ENCODE results near the gene SERTAD3.

DNA sequence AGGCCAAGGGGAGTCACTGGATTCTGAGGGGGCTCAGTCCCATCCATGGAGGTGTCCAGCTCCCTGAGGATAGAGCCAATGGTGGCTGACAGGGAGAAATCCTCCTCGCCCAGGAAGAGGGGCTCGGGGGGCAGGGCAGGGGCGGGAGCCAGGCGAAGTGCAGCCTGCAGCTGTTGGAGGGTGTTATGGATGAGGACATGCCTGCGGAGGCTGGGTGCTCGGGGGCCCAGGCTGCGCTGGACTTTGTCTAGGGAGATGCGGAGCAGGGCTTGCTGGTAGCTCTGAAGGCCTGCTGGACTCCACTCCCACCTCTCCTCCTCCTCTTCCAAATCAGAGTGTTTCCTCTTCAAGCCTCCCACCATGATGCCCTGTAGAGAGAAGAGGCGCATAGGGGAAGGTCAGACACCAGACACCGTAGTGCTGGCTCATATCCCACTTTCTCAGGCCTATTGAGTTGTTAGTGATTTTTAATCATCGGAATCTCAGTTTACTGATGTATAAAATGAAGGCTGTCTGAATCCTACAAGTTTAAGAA is 2.3 kb downstream of the SERTAD3 start:
- TF ChIP-seq, protein P1, sequence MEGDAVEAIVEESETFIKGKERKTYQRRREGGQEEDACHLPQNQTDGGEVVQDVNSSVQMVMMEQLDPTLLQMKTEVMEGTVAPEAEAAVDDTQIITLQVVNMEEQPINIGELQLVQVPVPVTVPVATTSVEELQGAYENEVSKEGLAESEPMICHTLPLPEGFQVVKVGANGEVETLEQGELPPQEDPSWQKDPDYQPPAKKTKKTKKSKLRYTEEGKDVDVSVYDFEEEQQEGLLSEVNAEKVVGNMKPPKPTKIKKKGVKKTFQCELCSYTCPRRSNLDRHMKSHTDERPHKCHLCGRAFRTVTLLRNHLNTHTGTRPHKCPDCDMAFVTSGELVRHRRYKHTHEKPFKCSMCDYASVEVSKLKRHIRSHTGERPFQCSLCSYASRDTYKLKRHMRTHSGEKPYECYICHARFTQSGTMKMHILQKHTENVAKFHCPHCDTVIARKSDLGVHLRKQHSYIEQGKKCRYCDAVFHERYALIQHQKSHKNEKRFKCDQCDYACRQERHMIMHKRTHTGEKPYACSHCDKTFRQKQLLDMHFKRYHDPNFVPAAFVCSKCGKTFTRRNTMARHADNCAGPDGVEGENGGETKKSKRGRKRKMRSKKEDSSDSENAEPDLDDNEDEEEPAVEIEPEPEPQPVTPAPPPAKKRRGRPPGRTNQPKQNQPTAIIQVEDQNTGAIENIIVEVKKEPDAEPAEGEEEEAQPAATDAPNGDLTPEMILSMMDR (IDR thresholded peaks at IDR 0.05), result no peak
- no peak for TF ChIP-seq POLR2A (IDR thresholded peaks at IDR 0.05)
